ENCODE results near the gene HOXA10. TPM values are rescaled to one million over a fixed set of nuclear protein-coding genes. Genes with fewer than 3 reads are reported as not detected.

HOXA10 gene
- total and polyA plus RNA-seq, 2 donors (not counting 1 experiment from before 2014, with no cell fraction given): 0.17 to 1.00 TPM

GRCh38 chr7:27159266-27160144 is 14.6 kb downstream of the HOXA10 start:
- H3K36me3 ChIP-seq (ENCODE audit: control insufficient read depth, insufficient read depth, low read length): no peaks in the 10 kb centered on the region
- H3K79me2 ChIP-seq (ENCODE audit: control insufficient read depth, insufficient read depth, low read length): no peaks in the 10 kb centered on the region
- no peak overlapping the region for H3K27ac ChIP-seq (ENCODE audit: insufficient read depth, low read length)
- DNase-seq (ENCODE audit: low read depth in 2 of 2): no peak
- H3K9me3 ChIP-seq (ENCODE audit: control insufficient read depth, insufficient read depth, low read depth, low read length): no peaks in the 10 kb centered on the region
- H3K4me3 ChIP-seq (replicated peaks in 1 of 4; ENCODE audit: control extremely low read depth in 1 of 4, insufficient read depth in 1 of 4, low read depth in 3 of 4, low read length in 4 of 4): no peak overlapping the region
- peaks cover 11% of the 10 kb centered on the region for H3K27me3 ChIP-seq (ENCODE audit: control insufficient read depth, insufficient read depth, low read length)
- TF ChIP-seq, protein P1, sequence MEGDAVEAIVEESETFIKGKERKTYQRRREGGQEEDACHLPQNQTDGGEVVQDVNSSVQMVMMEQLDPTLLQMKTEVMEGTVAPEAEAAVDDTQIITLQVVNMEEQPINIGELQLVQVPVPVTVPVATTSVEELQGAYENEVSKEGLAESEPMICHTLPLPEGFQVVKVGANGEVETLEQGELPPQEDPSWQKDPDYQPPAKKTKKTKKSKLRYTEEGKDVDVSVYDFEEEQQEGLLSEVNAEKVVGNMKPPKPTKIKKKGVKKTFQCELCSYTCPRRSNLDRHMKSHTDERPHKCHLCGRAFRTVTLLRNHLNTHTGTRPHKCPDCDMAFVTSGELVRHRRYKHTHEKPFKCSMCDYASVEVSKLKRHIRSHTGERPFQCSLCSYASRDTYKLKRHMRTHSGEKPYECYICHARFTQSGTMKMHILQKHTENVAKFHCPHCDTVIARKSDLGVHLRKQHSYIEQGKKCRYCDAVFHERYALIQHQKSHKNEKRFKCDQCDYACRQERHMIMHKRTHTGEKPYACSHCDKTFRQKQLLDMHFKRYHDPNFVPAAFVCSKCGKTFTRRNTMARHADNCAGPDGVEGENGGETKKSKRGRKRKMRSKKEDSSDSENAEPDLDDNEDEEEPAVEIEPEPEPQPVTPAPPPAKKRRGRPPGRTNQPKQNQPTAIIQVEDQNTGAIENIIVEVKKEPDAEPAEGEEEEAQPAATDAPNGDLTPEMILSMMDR (conservative IDR thresholded peaks at IDR 0.05 in 1 of 2, IDR thresholded peaks at IDR 0.05 in 1 of 2; ENCODE audit: low read depth in 1 of 2, low read length in 2 of 2): no peak
- no peak for TF ChIP-seq EZH2 (IDR thresholded peaks at IDR 0.05; ENCODE audit: low read length, missing control alignments)
- H4K20me1 ChIP-seq (ENCODE audit: control insufficient read depth, extremely low read depth, insufficient read depth, low read length): no peaks in the 10 kb centered on the region
- no peak overlapping the region for H2AFZ ChIP-seq (ENCODE audit: low read length)
- H3K4me2 ChIP-seq (ENCODE audit: extremely low read depth, insufficient read depth, low read length): no peak overlapping the region
- no peak overlapping the region for H3K9ac ChIP-seq (ENCODE audit: insufficient read depth, low read length)
- peaks cover 4% of the 10 kb centered on the region for H3K4me1 ChIP-seq (ENCODE audit: control insufficient read depth, extremely low read depth, insufficient read depth, low read length)

DNA sequence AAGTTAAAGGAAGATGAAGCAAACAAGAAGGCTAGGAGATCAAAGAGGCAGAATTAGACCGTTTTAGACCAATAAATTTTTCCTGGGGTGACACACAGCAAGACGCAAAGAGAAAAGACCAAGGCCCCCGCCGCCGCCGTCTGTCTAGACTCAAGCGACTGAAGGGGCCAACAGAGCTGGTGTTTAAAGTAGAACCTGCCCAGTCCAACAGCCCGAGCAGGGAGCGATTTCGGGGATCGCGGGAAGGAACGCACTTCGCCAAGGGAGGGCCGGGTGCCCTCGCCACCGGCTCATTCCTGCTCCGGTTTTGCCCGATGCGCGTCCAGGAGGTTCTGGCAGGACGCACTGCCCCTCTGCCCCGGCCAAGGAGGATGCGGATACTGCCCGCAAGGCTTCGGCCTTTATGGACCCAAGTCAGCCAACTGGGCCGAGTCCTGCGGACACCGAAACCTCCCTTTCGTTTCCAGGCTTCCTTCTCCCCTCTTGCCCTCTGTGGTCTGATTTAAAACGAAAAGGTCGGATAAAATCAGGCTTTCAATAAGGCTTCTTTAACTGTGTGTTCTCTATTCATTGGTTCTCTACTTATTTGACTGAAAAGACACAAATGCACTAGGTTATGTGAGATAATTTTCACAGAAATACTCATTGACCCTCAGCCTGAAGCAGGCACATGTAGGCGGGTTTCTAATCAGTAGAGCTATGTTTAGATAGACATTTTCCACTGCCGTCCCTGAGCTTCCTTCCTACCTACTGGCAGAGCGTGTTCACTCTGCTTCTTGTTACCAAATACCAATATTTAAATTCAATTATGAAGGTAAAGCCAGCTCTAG is 15.5 kb downstream of the HOXA10 start:
- TF ChIP-seq EZH2 (IDR thresholded peaks at IDR 0.05; ENCODE audit: low read length, missing control alignments): no peak
- TF ChIP-seq, protein P1 (conservative IDR thresholded peaks at IDR 0.05 in 1 of 2, IDR thresholded peaks at IDR 0.05 in 1 of 2; ENCODE audit: low read depth in 1 of 2, low read length in 2 of 2): no peak
- no peak for DNase-seq (ENCODE audit: low read depth in 2 of 2)
- H4K20me1 ChIP-seq (ENCODE audit: control insufficient read depth, extremely low read depth, insufficient read depth, low read length): no peaks in the 10 kb centered on the region
- no peaks in the 10 kb centered on the region for H3K36me3 ChIP-seq (ENCODE audit: control insufficient read depth, insufficient read depth, low read length)
- no peak overlapping the region for H3K9ac ChIP-seq (ENCODE audit: insufficient read depth, low read length)
- no peak overlapping the region for H3K4me2 ChIP-seq (ENCODE audit: extremely low read depth, insufficient read depth, low read length)
- no peak overlapping the region for H3K4me3 ChIP-seq (replicated peaks in 1 of 4; ENCODE audit: control extremely low read depth in 1 of 4, insufficient read depth in 1 of 4, low read depth in 3 of 4, low read length in 4 of 4)
- no peaks in the 10 kb centered on the region for H3K79me2 ChIP-seq (ENCODE audit: control insufficient read depth, insufficient read depth, low read length)
- H3K9me3 ChIP-seq (ENCODE audit: control insufficient read depth, insufficient read depth, low read depth, low read length): no peaks in the 10 kb centered on the region
- no peak overlapping the region for H2AFZ ChIP-seq (ENCODE audit: low read length)
- peaks cover 4% of the 10 kb centered on the region for H3K4me1 ChIP-seq (ENCODE audit: control insufficient read depth, extremely low read depth, insufficient read depth, low read length)
- H3K27me3 ChIP-seq (ENCODE audit: control insufficient read depth, insufficient read depth, low read length): peaks cover 4% of the 10 kb centered on the region
- H3K27ac ChIP-seq (ENCODE audit: insufficient read depth, low read length): no peak overlapping the region
